ENCODE measurements around the gene EPB41L4A. TPM values are rescaled to one million over a fixed set of nuclear protein-coding genes. Genes with fewer than 3 reads are reported as not detected.

Gene EPB41L4A
- total RNA-seq, 2 experiments from 2014 or later: 1.3 to 1.5 TPM

- Mint-ChIP-seq H3K4me1 (no peaks in the 10 kb centered on the region), H3K27me3 (peaks cover 18% of the 10 kb centered on the region), H3K27ac (no peak overlapping the region), H3K4me3 (no peak overlapping the region), H3K36me3 (no peaks in the 10 kb centered on the region), H3K9me3 (ENCODE audit: low read depth) (no peaks in the 10 kb centered on the region)
- DNase-seq: no peak
- CTCF ChIA-PET: no interaction called here
- ATAC-seq: no peak
These were observed 299.6 kb downstream of the EPB41L4A start for GRCh38 chr5:112119508-112119907.

- ATAC-seq (no peak), DNase-seq (no peak)
- Mint-ChIP-seq H3K27me3 (peaks cover 15% of the 10 kb centered on the region), H3K4me3 (no peak overlapping the region), H3K36me3 (no peaks in the 10 kb centered on the region), H3K9me3 (ENCODE audit: low read depth) (no peaks in the 10 kb centered on the region), H3K27ac (no peak overlapping the region), H3K4me1 (no peaks in the 10 kb centered on the region)
- CTCF ChIA-PET: no interaction called here
These were observed 301.5 kb downstream of the EPB41L4A start for GRCh38 chr5:112117551-112117950.

GRCh38 chr5:112116371-112116770 lies 302.7 kb downstream of the EPB41L4A start:
- Mint-ChIP-seq H3K27ac (no peak overlapping the region), H3K27me3 (peaks cover 13% of the 10 kb centered on the region), H3K4me1 (no peaks in the 10 kb centered on the region), H3K36me3 (no peaks in the 10 kb centered on the region), H3K4me3 (no peak overlapping the region), H3K9me3 (ENCODE audit: low read depth) (no peaks in the 10 kb centered on the region)
- ATAC-seq: no peak
- CTCF ChIA-PET: no interaction called here
- no peak for DNase-seq

- no peaks in the 10 kb centered on the region for H3K4me1 Mint-ChIP-seq
These were observed 305.5 kb downstream of the EPB41L4A start for GRCh38 chr5:112113565-112113964.

More at GRCh38 chr5:112113565-112113964, 305.5 kb downstream of the EPB41L4A start:
- no peak for ATAC-seq
- no peaks in the 10 kb centered on the region for H3K9me3 Mint-ChIP-seq (ENCODE audit: low read depth)
- CTCF ChIA-PET: no interaction called here
- H3K27me3 Mint-ChIP-seq: peaks cover 11% of the 10 kb centered on the region
- no peaks in the 10 kb centered on the region for H3K36me3 Mint-ChIP-seq
- no peak overlapping the region for H3K4me3 Mint-ChIP-seq
- no peak overlapping the region for H3K27ac Mint-ChIP-seq
- DNase-seq: no peak
